ENCODE results near the gene CBLC.

DNA sequence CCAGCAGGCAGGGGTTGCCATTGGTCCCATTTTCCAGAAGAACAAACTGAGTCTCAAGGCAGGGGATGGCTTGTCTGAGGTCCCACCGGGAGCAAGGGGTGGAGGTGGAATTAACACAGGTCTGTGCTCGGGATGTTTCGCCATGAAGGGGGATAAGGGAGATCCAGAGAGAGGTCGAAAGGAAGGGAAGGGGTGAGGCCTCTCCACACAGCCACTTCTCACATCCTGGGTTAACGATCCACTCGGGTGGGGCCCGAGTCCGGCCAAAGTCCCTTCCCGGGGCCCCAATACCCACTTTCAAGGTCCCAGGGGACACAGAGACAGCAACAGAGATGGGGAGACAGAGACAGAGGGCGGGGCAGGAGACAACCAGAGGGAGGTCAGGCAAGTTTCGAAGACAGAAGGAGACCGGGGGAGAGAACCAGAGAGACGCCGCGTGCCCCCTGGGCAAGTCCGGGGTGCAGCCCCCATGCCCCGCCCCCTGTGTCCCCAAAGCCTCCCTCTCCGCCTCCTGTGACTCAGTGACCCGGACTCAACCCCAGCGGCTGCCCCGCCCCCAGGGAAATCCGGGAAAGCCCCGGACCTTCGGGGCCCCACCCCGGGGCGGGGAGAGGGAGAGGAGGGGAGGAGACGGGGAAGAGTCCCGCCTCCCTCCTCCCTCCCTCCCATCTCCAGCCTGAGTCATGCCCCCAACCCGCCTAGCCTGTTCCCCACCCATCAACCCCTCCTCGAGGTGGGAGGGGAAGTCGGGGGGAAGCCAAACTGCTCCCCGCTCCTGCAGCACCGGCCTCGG lies 30.5 kb upstream of the CBLC start:
- TF ChIP-seq, protein P1, sequence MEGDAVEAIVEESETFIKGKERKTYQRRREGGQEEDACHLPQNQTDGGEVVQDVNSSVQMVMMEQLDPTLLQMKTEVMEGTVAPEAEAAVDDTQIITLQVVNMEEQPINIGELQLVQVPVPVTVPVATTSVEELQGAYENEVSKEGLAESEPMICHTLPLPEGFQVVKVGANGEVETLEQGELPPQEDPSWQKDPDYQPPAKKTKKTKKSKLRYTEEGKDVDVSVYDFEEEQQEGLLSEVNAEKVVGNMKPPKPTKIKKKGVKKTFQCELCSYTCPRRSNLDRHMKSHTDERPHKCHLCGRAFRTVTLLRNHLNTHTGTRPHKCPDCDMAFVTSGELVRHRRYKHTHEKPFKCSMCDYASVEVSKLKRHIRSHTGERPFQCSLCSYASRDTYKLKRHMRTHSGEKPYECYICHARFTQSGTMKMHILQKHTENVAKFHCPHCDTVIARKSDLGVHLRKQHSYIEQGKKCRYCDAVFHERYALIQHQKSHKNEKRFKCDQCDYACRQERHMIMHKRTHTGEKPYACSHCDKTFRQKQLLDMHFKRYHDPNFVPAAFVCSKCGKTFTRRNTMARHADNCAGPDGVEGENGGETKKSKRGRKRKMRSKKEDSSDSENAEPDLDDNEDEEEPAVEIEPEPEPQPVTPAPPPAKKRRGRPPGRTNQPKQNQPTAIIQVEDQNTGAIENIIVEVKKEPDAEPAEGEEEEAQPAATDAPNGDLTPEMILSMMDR (conservative IDR thresholded peaks at IDR 0.05 in 1 of 2, IDR thresholded peaks at IDR 0.05 in 1 of 2; ENCODE audit: extremely low read depth in 1 of 2, insufficient read depth in 1 of 2, low read depth in 1 of 2, low read length in 2 of 2) = no peak
- TF ChIP-seq EZH2 (IDR thresholded peaks at IDR 0.05; ENCODE audit: borderline replicate concordance, low read length) = no peak

All from mammary epithelial cell (primary cell).